ENCODE measurements around the gene AGRN. TPM values are rescaled to one million over a fixed set of nuclear protein-coding genes. Genes with fewer than 3 reads are reported as not detected.
"Not testable (repeated sequence)": the region's sequence is repeated elsewhere in the genome, so short reads cannot be mapped to it uniquely, and the experiment has no call there.

AGRN gene
- polyA plus RNA-seq, 5 donors: 95.1 to 196 (median 121) TPM

DNA sequence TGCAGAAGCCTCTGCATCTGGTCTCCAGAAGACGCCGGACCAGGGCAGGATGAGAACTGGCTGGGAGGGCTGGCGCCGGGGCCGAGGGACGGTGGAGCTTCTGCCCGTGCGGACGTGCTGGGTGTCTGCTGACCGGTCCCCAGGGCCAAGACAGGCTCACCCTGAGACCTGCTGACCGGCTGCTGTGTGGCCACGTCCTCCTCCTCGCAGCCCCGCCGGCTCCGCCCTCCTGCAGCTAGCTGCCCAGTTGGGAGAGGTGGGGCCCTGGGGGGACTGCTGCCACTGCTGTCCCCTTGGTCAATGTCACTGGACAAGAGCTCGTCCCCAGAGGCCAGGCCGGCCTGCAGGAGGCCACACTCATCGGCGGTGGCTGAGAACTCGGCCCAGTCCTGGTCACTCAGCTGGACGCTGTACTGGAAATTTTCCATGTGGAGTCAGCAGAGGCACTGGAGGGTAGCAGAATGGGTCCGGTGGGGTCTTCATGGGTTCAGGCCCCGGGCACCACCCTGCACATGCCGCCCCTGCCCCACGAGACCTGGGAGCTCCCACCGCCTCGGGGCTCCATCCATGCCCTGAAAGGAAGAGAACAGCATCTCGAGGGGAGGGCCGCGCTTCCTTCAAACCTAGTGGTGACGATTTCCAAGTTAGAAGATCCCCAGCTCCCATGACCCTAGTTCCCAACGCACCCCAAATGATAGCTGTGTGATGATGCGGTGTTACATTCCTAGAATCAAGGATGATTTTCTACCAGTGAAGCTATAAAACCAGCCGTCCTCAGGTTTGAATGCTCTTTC is 39.1 kb upstream of the AGRN start:
- DNase-seq: no peak

DNA sequence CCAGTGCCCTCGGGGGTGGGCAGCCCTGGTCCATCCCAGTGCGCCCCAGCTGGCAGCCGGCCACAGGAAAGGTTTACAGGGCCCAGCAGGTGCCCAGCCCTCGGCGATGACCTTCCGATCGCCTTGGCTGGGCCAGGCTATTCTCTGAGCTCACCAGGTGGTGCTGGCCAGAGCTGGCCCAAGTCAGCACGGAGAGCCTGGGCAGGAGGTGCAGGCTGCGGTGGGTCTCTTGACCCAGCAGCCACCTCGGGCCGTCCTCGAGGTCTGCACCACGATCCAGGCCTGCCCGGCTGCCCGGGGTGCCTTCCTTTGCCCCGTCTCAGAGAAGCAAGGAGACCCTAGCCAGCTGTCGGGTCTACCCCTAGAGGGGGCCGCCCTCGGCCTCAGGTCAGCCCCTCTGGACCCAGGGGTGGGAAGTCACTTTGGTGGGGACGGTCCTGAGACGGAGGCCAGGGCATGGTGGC is 38.4 kb upstream of the AGRN start:
- no peak for DNase-seq

DNA sequence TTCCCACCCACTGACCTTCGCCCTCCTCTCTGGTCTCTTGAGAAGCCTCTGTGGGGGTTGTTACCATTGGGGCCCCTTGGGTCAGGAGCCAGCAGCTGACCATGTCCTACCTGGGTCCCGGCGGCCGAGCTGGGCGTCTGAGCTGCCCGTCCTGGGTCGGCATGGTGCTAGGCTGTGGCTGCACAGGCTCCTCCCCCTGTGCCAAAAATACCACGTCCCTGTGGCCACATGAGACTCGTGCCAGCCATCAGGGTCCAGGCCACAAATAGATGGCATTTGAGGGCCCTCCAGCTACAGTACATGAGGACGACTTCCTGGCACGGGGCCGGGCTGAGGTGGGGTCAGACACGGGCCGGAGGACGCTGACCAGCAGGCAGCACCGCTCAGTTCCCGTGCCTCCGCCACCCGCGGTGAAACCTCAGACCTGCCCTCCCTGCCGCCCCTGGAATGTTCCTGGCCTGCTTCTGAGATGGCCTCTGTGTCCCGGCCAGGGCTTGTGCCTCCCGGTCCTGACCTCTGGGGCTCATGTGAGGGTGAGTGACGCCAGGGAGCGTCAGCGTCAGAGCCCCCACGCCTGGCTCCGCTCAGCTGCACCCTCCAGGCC is 37.9 kb upstream of the AGRN start, which contains the start of gene PERM1:
Gene PERM1 (minus strand): TSS at position 139 of the 604 bp plus-strand sequence. CDS start 1,064 bp downstream, outside the sequence.
- DNase-seq: no peak

DNA sequence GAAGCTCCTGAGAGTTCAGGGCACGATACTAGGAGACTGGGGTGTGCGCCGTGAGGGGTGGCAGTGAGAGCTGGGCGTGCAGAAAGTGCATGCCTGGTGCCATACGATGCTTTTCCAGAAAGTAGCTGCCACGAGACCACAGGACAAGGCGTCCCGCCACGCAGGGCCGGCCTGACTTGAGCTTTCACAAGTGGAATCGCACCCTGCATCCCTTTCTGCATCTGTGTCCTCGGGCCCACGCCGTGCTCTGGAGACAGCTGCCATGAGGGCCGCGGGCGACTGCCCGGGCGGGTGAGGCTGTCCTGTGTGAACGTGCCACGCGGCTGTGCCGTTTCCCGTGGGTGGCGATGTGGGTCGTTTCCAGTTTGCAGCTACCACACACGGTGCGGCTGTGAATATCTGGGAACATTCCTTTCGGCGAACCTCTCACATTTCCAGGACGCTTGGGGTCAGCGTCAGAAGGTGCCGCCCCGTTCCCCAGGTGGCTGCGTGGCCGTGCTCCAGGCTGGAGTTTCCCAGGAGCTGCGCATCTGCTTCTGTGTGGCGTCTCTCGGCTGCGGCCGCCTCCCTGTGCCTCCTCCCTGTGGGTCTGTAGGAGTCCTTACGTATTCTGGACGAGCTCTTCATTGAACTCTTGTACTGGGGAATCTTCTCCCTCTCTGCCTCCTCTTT is 37.0 kb upstream of the AGRN start:
- no peak for DNase-seq

DNA sequence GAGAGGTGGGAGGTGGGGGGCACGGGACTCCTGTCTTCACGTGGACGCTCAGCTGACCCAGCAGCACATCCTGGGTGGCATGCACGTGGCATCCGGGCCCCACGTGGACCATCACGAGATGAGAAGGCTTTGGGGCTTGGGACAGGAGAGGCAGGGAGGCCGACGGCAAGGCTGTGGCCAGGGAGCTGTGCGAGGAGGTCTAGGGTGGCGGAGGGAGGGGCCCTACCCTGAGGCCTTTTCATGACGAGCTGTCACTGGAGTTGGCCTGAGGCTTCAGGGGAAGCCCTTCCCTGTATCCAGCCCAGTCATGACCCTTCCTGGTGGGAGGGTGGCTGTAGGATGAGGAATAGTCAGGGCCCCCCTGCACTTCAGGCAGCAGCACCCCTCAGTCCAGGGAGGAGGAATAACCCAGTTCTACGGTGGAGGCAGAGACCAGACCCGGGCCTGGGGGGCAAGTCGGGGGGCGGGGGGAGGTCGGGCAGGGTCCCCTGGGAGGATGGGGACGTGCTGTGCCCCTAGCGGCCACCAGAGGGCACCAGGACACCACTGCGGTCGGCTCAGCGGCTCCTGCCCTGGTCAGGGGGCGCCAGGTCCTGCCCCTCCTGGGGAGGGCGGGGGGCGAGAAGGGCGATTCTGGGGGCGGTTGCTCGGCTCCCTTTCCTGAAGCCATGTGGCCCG is 36.0 kb upstream of the AGRN start:
- DNase-seq: peak in 1 of 2 donors; percentile 23

DNA sequence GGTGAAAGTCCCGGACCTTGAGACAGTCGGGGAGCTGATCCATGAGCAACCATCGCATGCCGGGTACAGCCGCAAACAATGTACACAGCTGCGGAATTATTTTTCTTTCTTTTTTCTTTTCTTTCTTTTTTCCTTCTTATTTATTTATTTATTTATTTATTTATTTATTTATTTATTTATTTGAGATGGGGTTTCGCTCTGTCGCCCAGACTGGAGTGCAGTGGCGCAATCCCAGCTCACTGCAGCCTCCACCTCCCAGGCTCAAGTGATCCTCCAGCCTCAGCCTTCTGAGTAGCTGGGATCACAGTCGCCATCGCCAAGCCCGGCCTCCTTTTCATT is 35.5 kb upstream of the AGRN start:
- DNase-seq: no peak

DNA sequence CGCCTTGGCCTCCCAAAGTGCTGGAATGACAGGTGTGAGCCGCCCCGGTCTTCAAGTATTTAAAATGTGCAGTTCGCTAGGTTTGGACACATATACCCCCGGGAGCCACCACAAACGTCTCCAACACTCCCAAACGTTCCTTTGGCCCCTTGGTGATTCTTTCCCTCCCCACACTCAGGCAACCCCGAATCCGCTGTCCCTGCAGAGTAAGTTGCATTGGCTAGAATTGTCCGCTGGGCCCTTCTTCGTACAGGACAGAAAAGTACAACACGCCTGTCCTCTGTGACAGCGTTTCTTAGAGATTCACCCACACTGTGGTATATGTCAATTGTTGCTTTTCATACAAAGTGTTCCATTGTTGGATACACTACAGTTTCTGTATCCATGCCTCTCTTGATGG is 34.8 kb upstream of the AGRN start:
- no peak for DNase-seq

DNA sequence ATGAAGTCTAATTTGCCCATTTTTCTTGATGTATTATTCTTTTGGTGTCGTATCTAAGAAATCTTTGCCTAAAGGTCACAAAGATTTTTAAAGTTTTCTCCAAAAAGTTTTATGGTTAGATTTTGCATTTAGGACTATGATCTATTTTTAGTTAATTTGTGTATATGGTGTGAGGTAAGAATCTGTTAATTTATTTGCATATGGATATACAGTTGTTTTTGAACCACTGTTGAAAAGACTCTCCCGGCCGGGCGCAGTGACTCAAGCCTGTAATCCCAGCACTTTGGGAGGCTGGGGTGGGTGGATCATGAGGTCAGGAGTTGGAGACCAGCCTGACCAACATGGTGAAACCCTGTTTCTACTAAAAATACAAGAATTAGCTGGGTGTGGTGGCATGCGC is 31.9 kb upstream of the AGRN start:
- DNase-seq: not testable (repeated sequence)

DNA sequence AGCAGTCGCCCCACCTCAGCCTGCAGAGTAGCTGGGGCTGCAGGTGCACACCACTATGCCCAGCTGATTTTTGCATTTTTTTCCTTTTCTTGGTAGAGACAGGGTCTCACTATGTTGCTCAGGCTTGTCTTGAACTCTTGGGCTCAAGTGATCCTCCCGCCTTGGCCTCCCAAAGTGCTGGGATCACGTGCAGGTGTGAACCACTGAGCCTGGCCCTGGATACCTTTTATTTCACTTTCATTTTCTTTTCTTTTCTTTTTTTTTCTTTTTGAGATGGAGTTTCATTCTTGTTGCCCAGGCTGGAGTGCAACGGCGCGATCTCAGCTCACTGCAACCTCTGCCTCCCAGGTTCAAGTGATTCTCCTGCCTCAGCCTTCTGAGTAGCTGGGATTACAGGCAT is 28.6 kb upstream of the AGRN start:
- not testable (repeated sequence) for DNase-seq

DNA sequence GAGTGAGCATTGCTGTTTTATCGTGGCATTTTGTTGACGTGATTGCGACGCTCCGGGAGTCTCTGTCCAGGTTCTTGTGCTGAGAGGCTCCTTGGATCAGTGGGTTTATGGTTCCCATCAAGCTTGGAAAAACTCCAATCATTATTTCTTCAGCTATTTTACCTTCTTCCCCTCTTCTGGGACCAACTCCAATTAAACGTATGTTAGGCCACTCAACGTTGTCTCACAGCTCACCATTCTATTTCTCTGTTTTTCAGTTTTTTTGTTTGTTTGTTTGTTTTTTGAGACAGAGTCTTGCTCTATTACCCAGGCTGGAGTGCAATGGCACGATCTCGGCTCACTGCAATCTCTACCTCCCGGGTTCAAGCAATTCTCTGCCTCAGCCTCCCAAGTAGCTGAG is 28.0 kb upstream of the AGRN start:
- DNase-seq: no peak

DNA sequence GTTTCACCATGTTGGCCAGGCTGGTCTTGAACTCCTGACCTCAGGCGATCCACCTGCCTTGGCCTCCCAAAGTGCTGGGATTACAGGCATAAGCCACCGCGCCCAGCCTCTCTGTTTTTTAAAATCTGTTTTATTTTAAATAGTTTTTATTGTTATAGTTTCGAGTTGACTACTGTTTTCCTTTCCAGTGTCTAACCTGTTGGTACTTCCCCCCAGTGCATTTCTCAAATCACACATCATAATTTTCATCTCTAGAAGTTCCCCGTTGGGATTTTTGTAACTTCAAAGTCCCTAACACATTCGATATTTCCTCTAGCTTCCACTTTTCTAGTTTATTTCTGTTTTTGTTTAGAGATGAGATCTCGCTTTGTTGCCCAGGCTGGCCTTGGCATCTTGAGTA is 27.6 kb upstream of the AGRN start:
- no peak for DNase-seq

DNA sequence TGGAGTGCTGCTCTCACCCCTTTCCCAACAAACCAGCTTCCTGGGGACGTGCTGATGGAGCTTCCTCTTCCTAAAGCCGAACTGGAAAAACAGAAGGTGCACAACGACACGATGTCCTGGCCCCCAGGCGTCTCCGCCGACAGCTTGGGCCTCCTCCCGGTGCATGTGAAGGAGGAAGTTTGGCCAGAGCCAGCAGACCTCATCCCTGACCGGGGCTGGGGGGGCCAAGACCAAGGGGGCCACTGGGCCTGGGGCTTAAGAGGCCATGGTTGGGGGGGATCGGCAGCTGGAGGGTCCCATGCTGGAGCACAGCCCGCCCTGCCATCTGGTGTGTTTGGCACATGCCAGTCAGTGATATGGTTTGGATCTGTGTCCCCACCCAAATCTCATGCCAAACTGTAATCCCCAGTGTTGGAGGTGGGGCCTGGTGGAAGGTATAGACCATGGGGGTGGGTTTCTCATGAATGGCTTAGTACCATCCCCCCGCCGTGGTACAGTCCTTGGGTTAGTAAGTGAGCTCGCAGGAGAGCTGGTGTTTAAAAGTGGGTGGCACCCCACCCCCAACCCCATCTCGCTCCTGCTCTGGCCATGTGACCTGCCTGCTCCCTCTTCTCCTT is 26.4 kb upstream of the AGRN start:
- no peak for DNase-seq

DNA sequence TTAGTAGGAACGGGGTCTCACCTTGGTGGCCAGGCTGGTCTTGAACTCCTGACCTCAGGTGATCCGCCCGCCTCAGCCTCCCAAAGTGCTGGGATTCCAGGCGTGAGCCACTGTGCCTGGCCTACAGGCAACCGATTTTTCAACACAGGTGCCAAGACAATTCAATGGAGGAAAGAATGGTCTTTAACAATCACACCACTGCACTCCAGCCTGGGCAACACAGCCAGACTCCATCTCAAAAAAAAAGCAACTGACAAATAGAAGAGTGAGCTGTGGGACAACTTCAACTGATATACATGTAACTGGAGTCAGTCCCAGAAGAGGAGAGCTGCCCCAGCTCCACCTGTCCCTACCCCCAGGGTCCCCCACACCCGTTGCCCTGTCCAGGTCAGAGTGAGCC is 25.4 kb upstream of the AGRN start:
- not testable (repeated sequence) for DNase-seq

DNA sequence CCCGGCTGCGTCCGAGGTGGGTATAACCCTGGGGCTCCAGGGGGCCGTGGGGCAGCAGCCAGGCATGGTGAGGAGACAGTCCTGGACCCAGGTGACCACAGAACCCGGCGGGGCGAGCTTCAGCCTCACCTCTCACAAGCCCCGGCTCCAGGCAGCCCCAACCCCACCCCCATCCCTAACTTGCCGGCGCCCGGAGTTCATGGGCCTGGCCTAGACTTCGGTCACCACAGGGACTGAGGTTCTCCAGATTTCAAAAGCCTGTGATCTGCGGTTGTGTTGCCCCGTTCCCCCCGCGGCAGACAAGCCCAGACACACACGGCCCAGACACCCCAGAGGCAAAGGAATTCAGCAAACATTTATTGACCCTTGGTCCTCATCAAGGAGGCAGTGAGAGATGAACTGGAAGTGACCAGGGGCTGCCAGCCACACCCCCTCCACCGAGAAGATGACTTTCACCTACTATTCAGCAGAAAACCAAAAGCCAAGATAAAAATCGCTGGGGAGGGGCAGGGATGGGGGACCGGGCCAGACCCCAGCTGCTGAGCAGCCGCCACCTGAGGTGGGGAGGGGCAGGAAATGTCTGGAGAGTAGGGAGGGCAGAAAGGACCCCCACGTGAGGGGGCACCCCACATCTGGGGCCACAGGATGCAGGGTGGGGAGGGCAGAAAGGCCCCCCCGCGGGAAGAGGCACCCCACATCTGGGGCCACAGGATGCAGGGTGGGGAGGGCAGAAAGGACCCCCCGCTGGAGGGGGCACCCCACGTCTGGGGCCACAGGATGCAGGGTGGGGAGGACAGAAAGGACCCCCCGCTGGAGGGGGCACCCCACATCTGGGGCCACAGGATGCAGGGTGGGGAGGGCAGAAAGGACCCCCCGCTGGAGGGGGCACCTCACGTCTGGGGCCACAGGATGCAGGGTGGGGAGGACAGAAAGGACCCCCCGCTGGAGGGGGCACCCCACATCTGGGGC is 24.0 kb upstream of the AGRN start:
- no peak for DNase-seq

DNA sequence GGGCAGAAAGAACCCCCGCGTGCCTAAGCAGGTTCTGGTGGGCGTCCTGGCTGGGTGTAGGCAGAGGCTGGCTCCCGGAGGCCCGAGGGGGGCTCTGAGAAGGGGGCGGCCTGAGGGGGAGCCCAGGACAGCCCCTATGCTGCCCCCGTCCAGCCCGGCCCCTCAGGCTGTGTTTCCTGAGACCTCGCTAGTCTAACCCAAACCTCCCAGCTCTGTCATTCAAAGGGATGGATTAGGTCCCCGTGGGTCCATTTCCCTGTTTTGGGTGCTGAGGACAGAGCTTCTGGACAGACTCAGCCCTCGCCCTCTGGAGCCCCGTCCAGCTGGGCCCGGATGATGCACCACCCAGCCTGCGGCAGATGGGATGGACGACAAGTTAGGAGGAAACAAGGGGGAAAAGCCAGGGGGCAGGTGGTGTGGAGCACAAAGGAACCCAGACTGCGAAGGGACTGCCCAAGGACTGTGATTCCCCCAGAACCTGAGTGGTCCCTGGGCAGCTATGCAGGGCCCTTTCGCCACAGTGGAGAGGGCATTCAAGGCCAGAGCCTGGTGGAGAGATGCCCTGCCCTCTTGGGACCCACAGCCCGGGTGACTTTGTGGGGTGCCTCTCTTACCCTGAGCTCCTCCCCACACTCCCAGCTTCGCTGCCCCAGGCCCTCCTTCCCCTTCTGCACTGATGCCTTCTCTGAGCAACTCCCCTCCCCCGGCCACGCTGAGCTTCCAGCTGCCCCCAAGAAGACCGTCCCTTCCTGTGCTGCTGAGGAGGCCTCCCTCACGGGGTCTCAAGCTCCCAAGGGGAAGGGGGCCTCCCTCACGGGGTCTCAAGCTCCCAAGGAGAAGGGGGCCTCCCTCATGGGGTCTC is 22.8 kb upstream of the AGRN start:
- no peak for DNase-seq

DNA sequence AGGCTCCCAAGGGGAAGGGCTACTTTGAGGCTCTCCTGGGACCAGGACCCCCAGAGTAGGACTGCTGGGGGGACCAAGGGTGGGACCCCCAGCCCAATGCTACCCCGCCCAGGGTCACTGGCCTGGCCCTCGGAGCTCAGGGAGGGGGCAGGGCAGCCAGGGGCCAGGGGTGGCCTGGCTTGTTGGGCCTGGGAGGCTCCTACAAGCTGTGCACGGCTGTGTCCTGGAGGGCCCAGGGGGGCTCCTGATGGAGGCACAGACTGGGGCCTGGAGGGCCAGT is 22.3 kb upstream of the AGRN start:
- no peak for DNase-seq

DNA sequence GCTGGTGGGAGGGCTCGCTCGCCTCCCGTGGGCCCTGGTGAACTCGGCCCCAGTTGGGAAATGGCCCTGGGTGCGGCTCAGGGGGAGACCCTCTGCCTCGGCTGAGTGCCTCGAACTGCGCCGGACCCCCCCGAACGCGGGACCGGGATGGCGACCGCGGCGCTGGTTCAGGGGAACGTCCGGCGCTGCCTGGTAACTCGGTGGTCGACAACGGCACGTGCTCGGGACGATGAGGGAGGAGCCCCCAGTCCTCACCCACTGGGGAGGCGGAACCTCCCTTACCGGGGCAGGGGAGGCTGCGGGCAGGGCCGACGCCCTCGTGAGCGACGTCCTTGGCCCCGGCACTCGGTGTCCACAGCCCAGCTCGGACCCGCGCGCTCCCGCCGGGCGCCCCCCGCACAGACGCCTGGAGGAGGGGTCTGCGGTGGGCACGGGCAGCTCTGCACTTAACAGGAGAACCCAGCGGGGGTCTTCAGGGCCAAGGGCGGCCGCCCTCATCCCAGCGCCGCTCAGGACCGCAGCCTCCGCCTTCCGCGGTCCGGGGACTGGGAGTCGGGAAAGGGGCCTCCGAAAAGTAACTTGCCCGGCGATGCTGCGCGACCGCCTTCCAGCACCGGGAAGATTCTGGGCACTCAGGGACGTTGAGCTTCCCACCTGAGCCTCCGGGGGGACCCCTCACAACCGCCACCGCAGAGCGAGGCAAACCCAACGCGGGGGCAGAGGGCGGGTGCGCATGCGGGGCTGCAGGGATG is 21.8 kb upstream of the AGRN start:
- DNase-seq: no peak

DNA sequence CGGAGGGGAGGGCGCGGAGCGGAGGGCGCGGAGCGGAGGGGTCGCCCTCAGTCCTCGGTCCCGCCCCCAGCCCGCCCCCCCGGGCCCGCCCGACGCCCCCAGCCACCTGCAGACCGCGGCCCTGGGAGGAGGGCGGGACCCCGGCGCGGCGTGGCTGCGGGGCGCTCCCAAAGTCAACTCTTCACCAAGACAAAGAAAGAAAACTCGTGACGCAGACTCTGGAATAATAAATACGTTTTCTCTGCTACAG is 21.2 kb upstream of the AGRN start:
- DNase-seq: no peak

DNA sequence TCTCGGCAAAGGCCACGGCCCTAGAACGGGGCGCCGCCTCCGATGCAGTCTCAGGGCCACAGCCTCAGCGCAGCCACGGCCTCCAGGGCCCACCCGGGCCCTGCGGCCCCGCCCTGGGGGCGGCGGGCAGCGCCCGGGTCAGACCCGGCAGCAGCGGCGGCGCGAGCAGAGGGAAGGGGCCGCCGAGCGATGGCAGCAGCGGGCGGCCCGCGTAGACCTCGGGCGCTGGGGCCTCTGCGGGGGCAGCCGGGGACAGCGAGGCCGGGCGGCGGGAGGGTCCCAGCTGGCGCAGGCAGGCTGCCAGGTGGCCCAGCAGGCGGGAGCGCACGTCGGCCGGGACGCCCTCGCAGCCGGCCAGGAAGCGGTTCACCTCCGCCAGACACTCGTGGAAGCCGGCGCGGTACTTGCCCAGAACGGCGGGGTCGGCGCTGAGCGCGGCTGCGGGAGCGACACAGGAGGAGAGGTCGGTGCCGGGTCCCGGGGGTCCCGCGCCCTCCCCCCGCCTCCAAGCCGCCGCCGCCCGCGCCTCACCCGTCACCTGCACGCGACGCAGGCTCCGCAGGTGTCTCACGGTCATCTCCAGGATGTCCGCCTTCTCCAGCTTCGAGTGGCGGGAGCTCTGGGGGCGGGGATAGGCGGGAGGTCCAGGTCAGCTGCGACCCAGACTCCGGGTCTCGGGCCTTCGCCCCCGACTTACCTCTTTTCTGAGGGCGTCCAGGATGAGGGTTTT is 20.8 kb upstream of the AGRN start:
- DNase-seq: no peak
